ENCODE data around the gene CCDC110. TPM values are rescaled to one million over a fixed set of nuclear protein-coding genes. Genes with fewer than 3 reads are reported as not detected.

Gene CCDC110
- total and polyA plus RNA-seq, 2 donors (not counting 3 experiments of a cell fraction or from before 2014, with no cell fraction given) = 0.25 to 0.71 TPM

GRCh38 chr4:185416955-185417354 is 54.6 kb downstream of the CCDC110 start:
- Histone ChIP-seq H2AFZ (ENCODE audit: low read depth, low read length) (no peak overlapping the region), H4K20me1 (replicated peaks; ENCODE audit: control insufficient read depth, extremely low read depth, insufficient read depth, low read length) (no peaks in the 10 kb centered on the region), H3K36me3 (ENCODE audit: control insufficient read depth in 2 of 2, extremely low read depth in 1 of 2, insufficient read depth in 2 of 2, low read length in 2 of 2) (peaks cover 0 to 3% of the 10 kb centered on the region in 2 experiments), H3K9ac (replicated peaks; ENCODE audit: extremely low read depth, insufficient read depth, low read length) (no peak overlapping the region), H3K9me3 (replicated peaks; ENCODE audit: control insufficient read depth, insufficient read depth, low read length) (no peaks in the 10 kb centered on the region), H3K27ac (ENCODE audit: insufficient read depth, low read depth, low read length) (no peak overlapping the region), H3K4me2 (ENCODE audit: insufficient read depth, low read length) (no peak overlapping the region), H3K4me1 (ENCODE audit: control insufficient read depth, extremely low read depth, insufficient read depth, low read length) (peaks cover 10% of the 10 kb centered on the region), H3K4me3 (replicated peaks in 1 of 3; ENCODE audit: insufficient read depth in 1 of 3, low read depth in 1 of 3, low read length in 3 of 3) (no peak overlapping the region), H3K9me1 (replicated peaks; ENCODE audit: control insufficient read depth, extremely low read depth, insufficient read depth, low read length) (no peaks in the 10 kb centered on the region), H3K79me2 (ENCODE audit: control insufficient read depth, insufficient read depth, low read length) (no peaks in the 10 kb centered on the region), H3K27me3 (ENCODE audit: control insufficient read depth in 2 of 2, insufficient read depth in 2 of 2, low read length in 2 of 2) (no peaks in the 10 kb centered on the region)
- CTCF ChIA-PET = interaction anchor here (0.8 kb wide), 1 partner anchor 233 kb away, joined by 4 read pairs; no protein-coding TSS in a partner anchor
- TF ChIP-seq MYC (IDR thresholded peaks at IDR 0.05; ENCODE audit: low read depth, low read length) = no peak
- TF ChIP-seq EZH2 (IDR thresholded peaks at IDR 0.05; ENCODE audit: borderline replicate concordance, low read depth, low read length, severe bottlenecking) = no peak
- TF ChIP-seq JUN (IDR thresholded peaks at IDR 0.05; ENCODE audit: borderline replicate concordance, insufficient read depth, insufficient read length, low read depth) = no peak
- TF ChIP-seq POLR2A (IDR thresholded peaks at IDR 0.05; ENCODE audit: low read depth, low read length) = no peak
- TF ChIP-seq GATA2 (IDR thresholded peaks at IDR 0.05; ENCODE audit: insufficient read depth, insufficient read length, low read depth, low read length) = no peak
- TF ChIP-seq CTCF (IDR thresholded peaks at IDR 0.05; ENCODE audit: extremely low read depth in 1 of 2, insufficient read depth in 1 of 2, low read depth in 1 of 2, low read length in 2 of 2) = no peak
- no peak for TF ChIP-seq FOS (IDR thresholded peaks at IDR 0.05; ENCODE audit: borderline replicate concordance, insufficient read depth, low read length)
- TF ChIP-seq POLR2AphosphoS5 (IDR thresholded peaks at IDR 0.05; ENCODE audit: insufficient read depth, low read depth, low read length) = no peak
- TF ChIP-seq, protein P1, sequence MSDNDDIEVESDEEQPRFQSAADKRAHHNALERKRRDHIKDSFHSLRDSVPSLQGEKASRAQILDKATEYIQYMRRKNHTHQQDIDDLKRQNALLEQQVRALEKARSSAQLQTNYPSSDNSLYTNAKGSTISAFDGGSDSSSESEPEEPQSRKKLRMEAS (IDR thresholded peaks at IDR 0.05; ENCODE audit: insufficient read depth, insufficient read length) = no peak
- POLR2A ChIA-PET = no interaction called here
- DNase-seq (ENCODE audit: low read depth, low spot score) (no peak), FAIRE-seq (no peak)
- intact Hi-C loops (cut with micrococcal nuclease) = no loop called here
- no TSS peak for BruUV-seq (replicated peaks)
- dilution Hi-C loops (cut with MboI; ENCODE audit: extremely low pct_ligation_motif_present, low sequenced_read_pairs) = no loop called here

Data from endothelial cell of umbilical vein (primary cell).